CD4-positive, alpha-beta T cell treated with Interferon gamma for 1 hour (primary cell): Measurements from ENCODE around the gene TDP1.
"Not testable (repeated sequence)": the region's sequence is repeated elsewhere in the genome, so short reads cannot be mapped to it uniquely, and the experiment has no call there.

Source experiments
- DNase-seq: peaks from one replicate; pipeline ENCODE4 v3.0.0-alpha.2; 2020

The TDP1 gene

GRCh38 chr14:90054803-90055202, 99.1 kb downstream of the TDP1 start:
- DNase-seq = no peak

GRCh38 chr14:90056826-90057225, 101.1 kb downstream of the TDP1 start:
- DNase-seq = no peak

GRCh38 chr14:90058876-90059458, 103.2 kb downstream of the TDP1 start:
- DNase-seq = no peak

- no peak for DNase-seq
These were observed 104.7 kb downstream of the TDP1 start for GRCh38 chr14:90060312-90060964.

- no peak for DNase-seq
These were observed 105.4 kb downstream of the TDP1 start for GRCh38 chr14:90060965-90061684.

GRCh38 chr14:90061685-90062126, 106.0 kb downstream of the TDP1 start, which contains the start of gene KCNK13:
TSS of gene KCNK13 (plus strand) at chr14:90061994. CDS start at chr14:90062206, 212 bp downstream.
- DNase-seq = peak; percentile 16

GRCh38 chr14:90062127-90062794, 106.5 kb downstream of the TDP1 start:
- no peak for DNase-seq

- no peak for DNase-seq
These were observed 107.3 kb downstream of the TDP1 start for GRCh38 chr14:90062822-90063539.

- no peak for DNase-seq
These were observed 116.6 kb downstream of the TDP1 start for GRCh38 chr14:90072350-90072749.

GRCh38 chr14:90079576-90079975, 123.8 kb downstream of the TDP1 start:
- DNase-seq = no peak

GRCh38 chr14:90087433-90087832, 131.7 kb downstream of the TDP1 start:
- DNase-seq = peak; percentile 75

- DNase-seq = no peak
These were observed 132.4 kb downstream of the TDP1 start for GRCh38 chr14:90088176-90088575.

- not testable (repeated sequence) for DNase-seq
These were observed 133.8 kb downstream of the TDP1 start for GRCh38 chr14:90089486-90089885.

- DNase-seq = no peak
These were observed 135.7 kb downstream of the TDP1 start for GRCh38 chr14:90091393-90091792.

GRCh38 chr14:90093942-90094595, 138.3 kb downstream of the TDP1 start:
- no peak for DNase-seq
